Measurements from ENCODE around the gene IFI30. TPM values are rescaled to one million over a fixed set of nuclear protein-coding genes. Genes with fewer than 3 reads are reported as not detected.
"Not testable (repeated sequence)": the region's sequence is repeated elsewhere in the genome, so short reads cannot be mapped to it uniquely, and the experiment has no call there.

Gene IFI30
- total RNA-seq, 1 experiment from 2014 or later: 53.4 TPM

- Histone ChIP-seq H3K27me3 (ENCODE audit: control insufficient read depth, insufficient read depth, low read length) (no peaks in the 10 kb centered on the region), H3K36me3 (replicated peaks; ENCODE audit: control insufficient read depth, insufficient read depth, low read length) (peaks cover 25% of the 10 kb centered on the region), H3K4me3 (ENCODE audit: insufficient read depth, low read depth, low read length) (no peak overlapping the region)
- DNase-seq: no peak
Observed at GRCh38 chr19:18197306-18197705, 23.7 kb downstream of the IFI30 start.

- H3K27me3 ChIP-seq (ENCODE audit: control insufficient read depth, insufficient read depth, low read length): no peaks in the 10 kb centered on the region; the same call in 1 of the 2 replicates
- H3K4me3 ChIP-seq (ENCODE audit: insufficient read depth, low read depth, low read length): no peak overlapping the region
- peaks cover 25% of the 10 kb centered on the region for H3K36me3 ChIP-seq (replicated peaks; ENCODE audit: control insufficient read depth, insufficient read depth, low read length)
- DNase-seq: peak; percentile 4
Observed at GRCh38 chr19:18197941-18198340, 24.3 kb downstream of the IFI30 start.

- Histone ChIP-seq H3K27me3 (ENCODE audit: control insufficient read depth, insufficient read depth, low read length) (peaks cover 3% of the 10 kb centered on the region; the same call in 1 of the 2 replicates), H3K4me3 (ENCODE audit: insufficient read depth, low read depth, low read length) (no peak overlapping the region), H3K36me3 (replicated peaks; ENCODE audit: control insufficient read depth, insufficient read depth, low read length) (peaks cover 25% of the 10 kb centered on the region)
- no peak for DNase-seq
Observed at GRCh38 chr19:18198374-18198773, 24.8 kb downstream of the IFI30 start.

- Histone ChIP-seq H3K4me3 (ENCODE audit: insufficient read depth, low read depth, low read length) (no peak overlapping the region), H3K36me3 (replicated peaks; ENCODE audit: control insufficient read depth, insufficient read depth, low read length) (peaks cover 13% of the 10 kb centered on the region), H3K27me3 (ENCODE audit: control insufficient read depth, insufficient read depth, low read length) (peaks cover 4% of the 10 kb centered on the region; the same call in 1 of the 2 replicates)
- no peak for DNase-seq
Observed at GRCh38 chr19:18202397-18202777, 28.8 kb downstream of the IFI30 start.

- H3K27me3 ChIP-seq (ENCODE audit: control insufficient read depth, insufficient read depth, low read length): peaks cover 4% of the 10 kb centered on the region; the same call in 1 of the 2 replicates
- H3K36me3 ChIP-seq (replicated peaks; ENCODE audit: control insufficient read depth, insufficient read depth, low read length): peaks cover 11% of the 10 kb centered on the region
- peak; percentile 87 for DNase-seq
- H3K4me3 ChIP-seq (ENCODE audit: insufficient read depth, low read depth, low read length): peak overlapping the region; percentile 75
Observed at GRCh38 chr19:18202778-18203407, 29.3 kb downstream of the IFI30 start.

GRCh38 chr19:18203408-18203862, 29.8 kb downstream of the IFI30 start:
- no peak for DNase-seq
- peaks cover 4% of the 10 kb centered on the region; the same call in 1 of the 2 replicates for H3K27me3 ChIP-seq (ENCODE audit: control insufficient read depth, insufficient read depth, low read length)
- peaks cover 8% of the 10 kb centered on the region for H3K36me3 ChIP-seq (replicated peaks; ENCODE audit: control insufficient read depth, insufficient read depth, low read length)
- peak overlapping the region; percentile 75 for H3K4me3 ChIP-seq (ENCODE audit: insufficient read depth, low read depth, low read length)

GRCh38 chr19:18203863-18204393, 30.3 kb downstream of the IFI30 start, which contains the start of gene RAB3A:
RAB3A (minus strand) TSS chr19:18204042; CDS start chr19:18202740, 1,302 bp downstream.
- Histone ChIP-seq H3K27me3 (ENCODE audit: control insufficient read depth, insufficient read depth, low read length) (peaks cover 4% of the 10 kb centered on the region; the same call in 1 of the 2 replicates), H3K36me3 (replicated peaks; ENCODE audit: control insufficient read depth, insufficient read depth, low read length) (peaks cover 4% of the 10 kb centered on the region), H3K4me3 (ENCODE audit: insufficient read depth, low read depth, low read length) (peak within 1 kb of the TSS; percentile 75)
- DNase-seq: peak; percentile 99

GRCh38 chr19:18204394-18205199, 31.0 kb downstream of the IFI30 start:
- DNase-seq: peak; percentile 88
- Histone ChIP-seq H3K27me3 (ENCODE audit: control insufficient read depth, insufficient read depth, low read length) (peaks cover 4% of the 10 kb centered on the region; the same call in 1 of the 2 replicates), H3K4me3 (ENCODE audit: insufficient read depth, low read depth, low read length) (peak overlapping the region; percentile 62), H3K36me3 (replicated peaks; ENCODE audit: control insufficient read depth, insufficient read depth, low read length) (peaks cover 4% of the 10 kb centered on the region)

GRCh38 chr19:18205200-18205892, 31.7 kb downstream of the IFI30 start:
- H3K4me3 ChIP-seq (ENCODE audit: insufficient read depth, low read depth, low read length): peak overlapping the region; percentile 62
- peak; percentile 81 for DNase-seq
- H3K27me3 ChIP-seq (ENCODE audit: control insufficient read depth, insufficient read depth, low read length): peaks cover 4% of the 10 kb centered on the region; the same call in 1 of the 2 replicates
- peaks cover 1% of the 10 kb centered on the region for H3K36me3 ChIP-seq (replicated peaks; ENCODE audit: control insufficient read depth, insufficient read depth, low read length)

GRCh38 chr19:18206018-18206417, 32.4 kb downstream of the IFI30 start:
- H3K4me3 ChIP-seq (ENCODE audit: insufficient read depth, low read depth, low read length): peak overlapping the region; percentile 62
- no peaks in the 10 kb centered on the region for H3K36me3 ChIP-seq (replicated peaks; ENCODE audit: control insufficient read depth, insufficient read depth, low read length)
- peak; percentile 44 for DNase-seq
- peaks cover 4% of the 10 kb centered on the region; the same call in 1 of the 2 replicates for H3K27me3 ChIP-seq (ENCODE audit: control insufficient read depth, insufficient read depth, low read length)

GRCh38 chr19:18208098-18208951, 34.7 kb downstream of the IFI30 start:
- Histone ChIP-seq H3K36me3 (replicated peaks; ENCODE audit: control insufficient read depth, insufficient read depth, low read length) (no peaks in the 10 kb centered on the region), H3K4me3 (ENCODE audit: insufficient read depth, low read depth, low read length) (no peak overlapping the region), H3K27me3 (ENCODE audit: control insufficient read depth, insufficient read depth, low read length) (peaks cover 2% of the 10 kb centered on the region; the same call in 1 of the 2 replicates)
- DNase-seq: peak; percentile 91

GRCh38 chr19:18209912-18210311, 36.3 kb downstream of the IFI30 start:
- H3K27me3 ChIP-seq (ENCODE audit: control insufficient read depth, insufficient read depth, low read length); H3K4me3 ChIP-seq (ENCODE audit: insufficient read depth, low read depth, low read length); DNase-seq; H3K36me3 ChIP-seq (replicated peaks; ENCODE audit: control insufficient read depth, insufficient read depth, low read length): not testable (repeated sequence)

GRCh38 chr19:18211683-18212082, 38.1 kb downstream of the IFI30 start:
- Histone ChIP-seq H3K27me3 (ENCODE audit: control insufficient read depth, insufficient read depth, low read length) (no peaks in the 10 kb centered on the region), H3K36me3 (replicated peaks; ENCODE audit: control insufficient read depth, insufficient read depth, low read length) (no peaks in the 10 kb centered on the region), H3K4me3 (ENCODE audit: insufficient read depth, low read depth, low read length) (no peak overlapping the region)
- DNase-seq: peak; percentile 27
